ENCODE measurements around the gene FOXJ3. TPM values are rescaled to one million over a fixed set of nuclear protein-coding genes. Genes with fewer than 3 reads are reported as not detected.

FOXJ3 gene
- total RNA-seq, 4 donors from 2014 or later: 50.2 to 63.1 (median 56.6) TPM

DNA sequence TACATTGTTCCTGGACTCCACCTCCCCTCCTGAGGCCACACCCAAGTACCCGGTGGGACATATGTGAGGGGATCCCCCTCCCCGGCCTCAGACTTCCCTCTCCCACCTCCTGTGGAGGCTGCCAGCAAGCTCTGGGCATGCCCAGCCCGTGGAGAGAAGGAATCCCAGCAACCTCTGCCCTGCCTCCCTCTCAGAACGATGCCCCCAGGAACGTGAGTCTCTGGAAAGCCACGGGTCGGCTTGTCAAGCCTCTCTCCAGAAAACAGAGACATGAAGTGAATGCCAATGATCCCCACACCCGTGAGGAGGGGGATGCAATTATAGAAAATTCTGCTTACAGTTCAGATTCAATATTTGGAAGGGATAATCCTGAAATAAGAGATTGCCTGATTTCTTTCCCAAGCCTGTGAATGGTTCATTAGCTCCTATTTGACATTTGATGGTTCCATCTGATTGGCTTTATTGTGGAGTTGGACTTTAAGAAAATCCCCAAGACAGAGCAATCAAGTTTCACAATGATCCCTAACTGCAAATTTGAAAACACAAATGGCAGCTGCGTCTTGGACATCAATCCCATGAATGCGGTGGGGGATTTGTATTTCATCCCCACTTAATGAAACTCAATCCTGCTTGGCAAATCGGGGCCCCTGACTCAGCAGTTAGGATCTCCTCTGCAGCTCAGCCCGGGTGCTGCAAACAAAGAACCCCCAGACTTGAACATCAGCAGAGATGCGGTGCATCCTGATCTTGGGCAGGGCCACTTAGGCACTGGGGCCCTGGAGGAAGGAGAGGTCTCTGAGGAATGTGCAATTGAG, 190.9 kb downstream of the FOXJ3 start:
- TF ChIP-seq, protein P1, sequence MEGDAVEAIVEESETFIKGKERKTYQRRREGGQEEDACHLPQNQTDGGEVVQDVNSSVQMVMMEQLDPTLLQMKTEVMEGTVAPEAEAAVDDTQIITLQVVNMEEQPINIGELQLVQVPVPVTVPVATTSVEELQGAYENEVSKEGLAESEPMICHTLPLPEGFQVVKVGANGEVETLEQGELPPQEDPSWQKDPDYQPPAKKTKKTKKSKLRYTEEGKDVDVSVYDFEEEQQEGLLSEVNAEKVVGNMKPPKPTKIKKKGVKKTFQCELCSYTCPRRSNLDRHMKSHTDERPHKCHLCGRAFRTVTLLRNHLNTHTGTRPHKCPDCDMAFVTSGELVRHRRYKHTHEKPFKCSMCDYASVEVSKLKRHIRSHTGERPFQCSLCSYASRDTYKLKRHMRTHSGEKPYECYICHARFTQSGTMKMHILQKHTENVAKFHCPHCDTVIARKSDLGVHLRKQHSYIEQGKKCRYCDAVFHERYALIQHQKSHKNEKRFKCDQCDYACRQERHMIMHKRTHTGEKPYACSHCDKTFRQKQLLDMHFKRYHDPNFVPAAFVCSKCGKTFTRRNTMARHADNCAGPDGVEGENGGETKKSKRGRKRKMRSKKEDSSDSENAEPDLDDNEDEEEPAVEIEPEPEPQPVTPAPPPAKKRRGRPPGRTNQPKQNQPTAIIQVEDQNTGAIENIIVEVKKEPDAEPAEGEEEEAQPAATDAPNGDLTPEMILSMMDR (IDR thresholded peaks at IDR 0.05; ENCODE audit: low read depth): no peak

DNA sequence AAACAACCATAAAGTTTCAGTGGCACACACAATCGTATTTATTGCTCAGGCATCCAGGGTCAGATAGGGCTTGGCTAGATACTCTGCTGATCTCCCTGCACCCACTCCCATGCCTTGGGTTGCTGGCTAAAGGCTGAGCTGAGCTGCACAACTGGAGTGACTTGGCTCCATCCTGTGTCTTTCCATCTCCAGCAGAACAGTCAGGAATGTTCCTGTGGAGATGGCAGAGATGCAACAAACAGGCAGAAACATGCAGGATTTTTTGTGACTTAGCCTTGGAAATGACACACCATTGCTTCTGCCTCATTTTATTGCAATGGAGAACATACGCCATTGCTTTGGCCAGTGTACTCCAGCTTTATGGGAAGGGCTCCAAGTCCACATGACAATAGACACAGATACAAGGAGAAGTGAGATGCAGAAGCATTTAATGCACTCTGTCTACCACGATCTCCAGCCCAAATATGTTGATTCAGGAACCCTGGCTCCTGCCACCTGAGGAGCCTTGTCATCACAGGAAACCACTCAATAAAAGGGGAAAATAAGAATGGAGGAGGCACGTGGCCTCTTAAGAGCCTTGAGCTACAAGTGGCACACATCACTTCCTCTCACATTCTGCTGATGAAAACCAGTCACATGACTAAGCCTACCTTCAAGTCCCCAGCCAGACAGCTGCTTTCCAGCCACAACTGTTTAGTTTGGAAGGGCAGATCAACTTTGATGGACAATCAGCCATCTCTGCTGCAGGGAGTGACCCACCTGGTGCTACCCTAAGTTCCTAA, 191.9 kb downstream of the FOXJ3 start:
- TF ChIP-seq, protein P1 (IDR thresholded peaks at IDR 0.05; ENCODE audit: low read depth): no peak

DNA sequence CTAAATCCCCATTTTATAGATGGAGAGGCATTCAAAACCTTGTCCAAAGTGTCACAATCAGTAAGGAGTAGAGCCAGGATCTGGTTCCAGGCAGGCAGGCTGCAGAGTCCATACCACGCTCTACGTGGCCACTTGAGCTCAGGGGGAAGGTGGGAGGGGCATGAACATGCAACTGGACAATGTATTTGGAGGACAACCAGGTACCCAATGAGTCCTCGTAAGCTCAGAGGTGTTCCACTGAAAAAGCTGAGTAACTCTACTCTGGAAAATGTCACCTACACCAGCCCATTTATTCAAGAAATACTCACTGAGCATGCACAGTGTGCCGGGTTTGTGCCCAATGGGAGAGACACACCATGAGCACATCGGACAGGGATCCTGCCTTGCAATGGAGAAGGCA, 193.1 kb downstream of the FOXJ3 start:
- TF ChIP-seq, protein P1 (IDR thresholded peaks at IDR 0.05; ENCODE audit: low read depth): no peak

DNA sequence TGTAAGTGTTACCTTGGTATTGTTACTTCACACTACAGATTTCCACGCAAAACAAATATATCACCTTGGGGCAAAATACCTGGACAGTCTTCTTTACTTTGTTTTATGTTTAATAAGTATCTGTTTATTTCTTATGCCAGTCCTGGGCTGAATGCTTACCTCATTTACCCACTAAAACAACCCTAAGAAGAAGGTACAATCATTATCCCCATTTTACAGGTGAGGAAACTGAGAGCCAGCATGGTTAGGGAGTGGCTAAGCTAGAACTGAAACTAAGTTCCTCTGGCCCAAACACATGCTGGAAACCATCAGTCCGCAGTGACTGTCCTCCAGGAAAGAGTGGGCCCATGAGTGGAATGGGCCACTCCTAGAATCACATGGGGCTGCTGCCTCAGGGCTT, 194.8 kb downstream of the FOXJ3 start:
- TF ChIP-seq, protein P1 (IDR thresholded peaks at IDR 0.05; ENCODE audit: low read depth): no peak

DNA sequence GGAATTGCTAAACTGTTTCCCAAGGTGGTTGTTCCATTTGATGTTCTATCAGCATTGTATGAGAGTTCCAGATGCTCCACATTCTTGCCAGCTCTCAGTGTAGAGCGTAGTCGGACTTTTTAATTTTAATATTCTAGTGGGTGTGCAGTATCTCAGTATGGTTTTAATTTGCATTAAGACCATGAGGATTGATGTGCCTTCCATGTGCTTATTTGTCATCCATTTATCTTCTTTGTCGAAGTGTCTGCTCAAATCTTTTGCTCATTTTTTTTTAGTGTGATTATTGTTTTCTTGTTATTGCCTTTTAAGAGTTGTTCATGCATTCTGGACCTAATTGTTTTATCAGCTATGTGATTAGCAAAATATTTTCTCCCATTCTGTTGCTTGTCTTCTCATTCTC, 195.6 kb downstream of the FOXJ3 start:
- TF ChIP-seq, protein P1 (IDR thresholded peaks at IDR 0.05; ENCODE audit: low read depth): no peak

DNA sequence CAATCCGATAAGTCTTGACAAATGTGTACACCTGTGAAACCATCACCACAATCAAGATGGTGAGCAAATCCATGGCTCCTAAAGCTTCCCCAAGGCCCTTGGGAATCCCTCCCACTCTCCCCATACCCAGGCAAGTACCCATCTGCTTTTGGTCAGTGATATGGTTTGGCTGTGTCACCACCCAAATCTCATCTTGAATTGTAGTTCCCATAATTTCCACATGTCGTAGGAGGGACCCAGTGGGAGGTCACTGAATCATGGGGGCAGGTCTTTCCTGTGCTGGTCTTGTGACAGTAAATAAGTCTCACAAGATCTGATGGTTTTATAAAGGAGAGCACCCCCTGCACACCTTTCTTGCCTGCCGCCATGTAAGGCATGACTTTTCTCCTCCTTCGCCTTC, 196.4 kb downstream of the FOXJ3 start:
- TF ChIP-seq, protein P1 (IDR thresholded peaks at IDR 0.05; ENCODE audit: low read depth): no peak

DNA sequence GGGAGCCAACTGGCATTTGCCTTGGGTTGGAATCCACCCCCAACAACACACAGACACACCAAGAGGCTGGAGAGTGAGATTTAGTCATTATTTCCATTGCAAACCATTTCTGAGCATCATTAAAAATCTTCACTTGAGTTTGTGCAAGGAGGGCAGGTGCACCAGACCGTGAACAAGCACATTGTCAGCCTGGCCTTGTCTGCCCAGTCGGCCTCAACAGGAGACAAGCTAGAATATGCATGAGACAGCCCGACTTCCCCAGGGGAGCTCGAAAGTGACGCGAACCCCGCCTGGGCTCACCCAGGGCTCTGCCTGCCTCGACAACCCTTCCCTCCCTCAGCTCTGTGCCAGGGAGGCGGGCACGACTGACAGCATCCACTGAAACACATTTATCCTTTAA, 197.3 kb downstream of the FOXJ3 start:
- TF ChIP-seq, protein P1 (IDR thresholded peaks at IDR 0.05; ENCODE audit: low read depth): no peak
